Stimulated activated CD8-positive, alpha-beta memory T cell treated with anti-CD3 and anti-CD28 coated beads, Interleukin-4, amount 100 ng/mL, for 1 hour (primary cell): ENCODE data around the gene SDK2.

Source experiments
- DNase-seq, 2 donors: peaks; one replicate each; pipeline ENCODE4 v3.0.0-alpha.2; 2020; ENCODE audit warnings: low read depth in 2 of 2, low spot score in 1 of 2

SDK2 gene

GRCh38 chr17:73378974-73379470 lies 265.2 kb downstream of the SDK2 start:
- DNase-seq: no peak

- DNase-seq: no peak
These were observed 267.6 kb downstream of the SDK2 start for GRCh38 chr17:73376636-73377035.

GRCh38 chr17:73376152-73376551 lies 268.1 kb downstream of the SDK2 start:
- DNase-seq: no peak

DNA sequence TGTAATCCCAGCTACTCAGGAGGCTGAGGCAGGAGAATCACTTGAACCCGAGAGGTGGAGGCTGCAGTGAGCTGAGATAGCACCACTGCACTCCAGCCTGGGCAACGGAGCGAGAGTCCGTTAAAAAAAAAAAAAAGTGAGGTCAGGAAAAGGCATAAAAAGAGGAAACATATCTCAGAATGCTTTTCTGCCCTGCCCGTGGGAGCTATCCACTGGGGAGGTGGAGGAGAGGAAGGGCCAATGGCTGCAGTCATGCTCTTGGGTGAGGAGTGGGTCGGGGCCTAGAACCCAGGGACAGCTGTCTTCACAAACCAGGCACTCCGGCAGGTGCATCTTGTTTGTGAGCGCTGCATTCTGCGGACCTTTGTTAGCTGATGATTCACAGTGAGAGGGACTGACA lies 272.4 kb downstream of the SDK2 start:
- no peak for DNase-seq

- DNase-seq: no peak
These were observed 273.0 kb downstream of the SDK2 start for GRCh38 chr17:73371285-73371684.

DNA sequence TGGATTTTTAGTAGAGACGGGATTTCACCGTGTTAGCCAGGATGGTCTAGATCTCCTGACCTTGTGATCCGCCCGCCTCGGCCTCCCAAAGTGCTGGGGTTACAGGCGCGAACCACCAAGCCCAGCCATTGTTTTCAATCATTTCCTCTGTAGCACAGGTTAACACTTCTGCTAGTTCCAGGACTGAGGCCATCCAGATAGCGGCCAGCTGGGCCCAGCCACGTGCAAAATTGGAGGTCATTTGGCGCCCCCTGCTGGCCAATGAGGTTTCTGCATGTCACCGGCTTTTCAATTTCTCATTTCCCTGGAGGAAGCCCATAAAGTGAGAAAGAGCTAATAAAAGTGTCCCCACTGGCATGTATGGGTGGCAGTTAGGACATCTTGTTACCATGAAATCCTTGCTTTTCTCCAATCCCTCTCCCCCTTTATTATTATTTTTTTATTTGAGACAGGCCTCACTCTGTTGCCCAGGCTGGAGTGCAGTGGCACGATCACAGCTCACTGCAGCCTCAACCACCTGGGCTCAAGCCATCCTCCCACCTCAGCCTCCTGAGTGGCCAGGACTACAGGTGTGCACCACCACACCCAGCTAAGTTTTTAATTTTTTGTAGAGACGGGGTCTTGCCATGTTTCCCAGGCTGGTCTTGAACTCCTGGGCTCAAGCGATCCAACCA lies 274.3 kb downstream of the SDK2 start:
- DNase-seq: peak; percentile 67 to 70

- no peak for DNase-seq
These were observed 275.1 kb downstream of the SDK2 start for GRCh38 chr17:73369111-73369521.

DNA sequence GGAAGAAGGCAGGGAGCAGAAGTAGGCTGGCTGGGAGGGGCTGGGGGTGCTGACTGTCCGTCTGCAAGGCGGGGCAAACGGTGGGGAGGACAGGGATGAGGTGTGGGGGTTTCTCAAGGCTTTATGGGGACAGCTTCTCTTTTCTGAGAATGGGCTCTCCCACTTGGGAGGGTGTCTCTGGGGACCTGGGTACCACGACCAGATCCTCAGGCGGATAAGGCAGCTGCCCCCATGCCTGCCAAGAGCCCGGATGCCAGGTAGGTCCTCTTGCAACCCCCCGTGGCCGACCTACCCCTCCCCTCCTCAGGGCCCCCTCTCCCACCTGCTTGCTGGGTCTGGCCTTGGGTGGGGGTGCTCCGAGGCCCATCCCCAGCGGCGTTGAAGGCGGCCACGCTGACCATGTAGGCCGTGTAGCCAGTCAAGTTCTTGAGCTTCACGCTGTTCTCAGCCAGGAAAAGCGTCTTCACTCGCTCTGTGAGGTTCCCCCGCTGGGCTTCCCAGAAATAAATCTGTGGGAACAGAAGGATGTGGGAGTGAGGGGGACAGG lies 276.1 kb downstream of the SDK2 start:
- DNase-seq: no peak

GRCh38 chr17:73365906-73366623 lies 278.2 kb downstream of the SDK2 start:
- DNase-seq: no peak

DNA sequence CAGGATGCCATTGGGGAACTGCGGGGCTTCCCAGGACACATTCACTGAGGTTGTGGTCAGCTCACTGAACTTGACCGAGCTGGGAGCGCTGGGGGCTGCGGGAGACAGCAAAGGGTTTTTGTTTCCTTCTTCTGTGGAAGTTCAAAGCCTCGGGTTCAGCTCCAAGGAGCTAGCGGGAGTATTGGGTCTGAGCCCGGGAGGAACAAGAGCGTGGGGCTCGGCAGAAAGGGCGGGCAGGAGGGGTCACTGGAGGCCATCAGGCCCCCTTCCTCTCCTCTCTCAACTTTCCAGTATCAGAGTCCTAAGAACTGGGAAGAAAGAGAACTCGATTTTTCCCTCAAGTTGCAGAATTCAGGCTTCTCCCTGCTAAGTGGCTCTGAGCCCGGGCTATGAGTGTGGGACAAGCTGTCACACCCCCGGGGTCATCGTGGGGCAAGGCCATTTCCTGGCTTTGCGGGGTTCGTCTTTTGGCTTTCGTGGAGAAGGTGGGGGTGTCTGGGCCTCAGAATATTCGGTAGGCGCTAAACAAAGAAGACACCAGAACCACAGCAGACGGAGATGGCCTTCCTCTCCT lies 278.9 kb downstream of the SDK2 start:
- no peak for DNase-seq

DNA sequence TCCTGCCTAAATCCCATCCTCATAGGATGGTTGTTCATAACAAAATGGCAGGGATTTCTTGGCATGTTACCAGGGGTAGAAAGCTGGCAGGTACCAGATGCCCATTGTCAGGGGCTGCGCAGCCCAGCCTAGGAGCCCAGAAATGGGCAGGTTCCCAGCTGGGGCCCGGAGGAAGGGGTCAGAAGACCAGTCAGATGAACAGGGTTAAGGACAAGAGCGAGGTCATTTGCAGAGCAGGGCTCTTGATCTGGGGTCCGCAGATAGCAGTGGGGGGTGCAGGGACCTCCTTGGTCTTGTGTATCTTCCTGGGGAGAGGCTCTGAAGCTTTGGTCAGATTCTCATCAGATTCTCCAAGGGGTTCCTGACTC lies 280.1 kb downstream of the SDK2 start:
- DNase-seq: no peak

- DNase-seq: no peak
These were observed 280.6 kb downstream of the SDK2 start for GRCh38 chr17:73363442-73364154.

DNA sequence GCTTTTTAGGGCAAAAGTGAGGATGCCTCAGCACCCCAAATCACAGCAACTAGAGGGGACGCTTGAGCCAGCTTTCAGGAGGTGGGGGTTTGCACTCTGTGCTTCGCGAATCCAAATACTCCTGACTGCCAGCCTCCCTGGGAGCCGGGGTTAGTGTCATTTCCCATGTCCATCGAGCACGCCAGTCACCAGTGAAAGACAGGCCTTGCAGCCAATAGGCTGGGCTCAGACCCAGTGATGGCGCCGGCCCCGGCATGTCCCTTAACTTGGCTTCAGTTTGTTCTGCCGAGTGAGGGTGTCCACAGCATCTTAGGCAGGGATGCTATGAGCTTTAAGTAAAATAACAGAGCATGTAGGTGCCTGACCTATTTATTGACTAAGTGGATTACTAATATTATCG lies 281.5 kb downstream of the SDK2 start:
- no peak for DNase-seq

- DNase-seq: no peak
These were observed 283.1 kb downstream of the SDK2 start for GRCh38 chr17:73360961-73361761.

DNA sequence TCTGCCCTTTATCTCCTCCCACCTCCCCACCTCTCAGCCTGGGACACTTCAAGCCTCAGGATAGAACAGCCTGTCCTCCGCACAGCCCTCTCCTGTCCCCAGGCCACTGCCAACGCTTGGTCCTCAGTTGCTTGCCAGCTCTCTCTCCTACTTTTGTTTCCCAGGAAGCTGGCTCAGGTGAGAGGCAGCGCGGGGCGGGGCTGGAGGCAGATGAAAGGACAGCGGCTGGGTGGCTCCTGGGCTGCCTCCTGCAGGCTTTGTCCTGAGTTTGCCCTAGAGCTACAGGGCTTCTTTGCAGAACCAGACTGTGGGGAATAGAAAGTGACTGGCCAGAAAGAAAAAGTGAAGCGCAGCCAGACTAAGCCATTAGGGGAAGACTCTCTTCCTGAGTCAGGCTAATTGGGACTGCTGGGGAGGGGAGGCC lies 284.2 kb downstream of the SDK2 start:
- DNase-seq: no peak

DNA sequence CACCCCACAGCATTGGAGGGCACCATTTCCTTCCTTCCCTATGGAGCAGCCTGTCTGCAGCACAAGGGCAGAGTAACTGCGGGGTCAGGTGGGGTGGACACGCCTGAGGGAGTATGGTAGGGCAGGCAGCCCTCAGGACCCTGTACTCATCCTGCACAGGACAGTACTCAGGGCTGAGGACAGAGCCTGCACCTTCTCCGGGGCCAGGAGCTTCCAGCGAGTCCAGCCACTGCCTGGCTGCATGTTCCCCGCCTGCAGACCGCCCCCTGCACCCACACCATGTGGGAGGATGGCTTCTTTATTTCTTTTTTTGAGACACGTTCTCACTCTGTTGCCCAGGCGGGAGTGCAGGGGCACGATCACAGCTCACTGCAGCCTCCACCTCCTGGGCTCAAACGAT lies 284.9 kb downstream of the SDK2 start:
- DNase-seq: no peak

- no peak for DNase-seq
These were observed 285.6 kb downstream of the SDK2 start for GRCh38 chr17:73358668-73359067.

DNA sequence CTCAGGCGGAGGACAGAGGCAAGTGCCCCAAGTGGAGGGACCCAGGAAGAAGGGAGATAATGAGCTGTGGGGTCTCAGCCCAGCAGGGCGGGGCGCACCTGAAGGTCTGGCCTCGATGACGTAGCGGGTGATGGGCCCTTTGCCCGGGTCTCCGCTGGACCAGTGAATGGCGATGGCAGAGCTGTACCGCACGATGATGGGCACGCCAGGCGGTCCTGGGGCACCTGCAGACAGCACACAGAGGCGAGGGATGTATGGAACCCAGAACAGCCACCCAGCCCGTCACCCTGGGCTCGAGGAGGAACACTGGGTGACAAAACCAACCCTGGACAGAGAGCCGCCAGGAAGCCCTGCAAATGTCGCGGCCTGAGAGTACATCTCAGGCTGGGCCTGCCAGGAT lies 286.3 kb downstream of the SDK2 start:
- DNase-seq: no peak

- no peak for DNase-seq
These were observed 286.9 kb downstream of the SDK2 start for GRCh38 chr17:73357318-73357717.

DNA sequence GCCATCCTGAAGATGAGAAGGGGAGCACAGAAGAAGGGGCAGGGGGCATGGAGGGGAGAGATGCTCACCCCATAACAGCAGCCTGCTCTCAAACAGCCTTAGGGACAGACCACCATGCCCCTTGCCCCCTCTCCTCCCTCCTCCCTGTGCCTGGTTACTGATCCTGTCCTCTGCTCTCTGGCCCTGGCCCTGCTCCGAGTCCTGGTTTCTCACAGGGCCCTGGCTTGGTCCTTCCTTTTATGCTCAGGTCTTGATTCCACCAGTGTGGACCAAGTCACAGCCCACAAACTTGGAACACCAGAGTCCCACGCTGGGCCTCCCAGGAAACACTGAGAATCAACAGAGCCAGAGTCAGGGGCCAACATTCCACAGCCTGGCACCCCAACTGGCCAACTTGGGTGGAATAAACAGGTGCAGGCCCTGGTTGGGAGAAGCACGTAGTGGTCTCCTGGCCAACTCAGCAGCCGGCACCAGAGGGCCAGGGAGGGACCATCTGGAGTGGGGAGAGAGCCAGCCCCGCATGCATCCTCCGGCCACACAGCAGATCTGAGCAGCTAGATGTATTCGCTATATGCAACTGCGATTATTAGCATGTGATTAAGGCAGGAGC lies 287.6 kb downstream of the SDK2 start:
- DNase-seq: no peak
